K562 (cell line): Measurements from ENCODE around the gene EMC10. TPM values are rescaled to one million over a fixed set of nuclear protein-coding genes. Genes with fewer than 3 reads are reported as not detected.

Experiments used
- ATAC-seq: fragments of 200-7000 bp; cut with Tn5 transposase; 3 replicates; pipeline ENCODE4 v1.9.1; 2020; ENCODE audit warnings: moderate library complexity
- BruUV-seq: library from RNA; stranded (reverse); fragments of 400-500 nt; replicated peaks from 2 replicates; lab custom pipeline; 2021; lab: Mats Ljungman, UMichigan
- CTCF ChIA-PET: fragments of 300-600 bp; formaldehyde crosslinking; extraction: SDS; loops from one replicate; lab custom pipeline; 2021; ENCODE audit warnings: low intra/inter-chr PET ratio; lab: Yijun Ruan, JAX
- POLR2A ChIA-PET: fragments of 300-600, 350-650 bp; sonication (Branson Sonifier 250); formaldehyde crosslinking; extraction: SDS; loops from one replicate; lab custom pipeline; 2021; ENCODE audit warnings: antibody characterized with exemption, inconsistent platforms; lab: Yijun Ruan, JAX
- DNase-seq, 4 experiments: peaks; one replicate each; pipeline versions ENCODE4 v3.0.0 to v3.0.0-alpha.2; 2011 to 2018; ENCODE audit warnings: low spot score in 3 of 4, mixed read lengths in 3 of 4; ENCODE audit errors: extremely low read depth in 1 of 4
- FAIRE-seq: peaks from 2 replicates; lab custom pipeline; 2011; peaks lifted over from hg19 to GRCh38; lab: Jason Lieb, UNC
- H2AFZ ChIP-seq: 2 replicates; pipeline ENCODE4 v1.6.0; 2011; ENCODE audit warnings: low read depth, low read length, control low read depth, inconsistent platforms
- H3K27ac ChIP-seq: fragments of 200-600 bp; 3 replicates; pipeline ENCODE4 v1.8.0; 2011; ENCODE audit warnings: low read depth, mild to moderate bottlenecking, control low read depth, inconsistent platforms, low read length, moderate library complexity, mixed read lengths; ENCODE audit errors: extremely low read depth
- H3K27me3 ChIP-seq, 2 experiments: fragments of 300-600 bp in 1 of 2; 2 replicates in 1 of 2; 3 replicates in 1 of 2; pipeline versions ENCODE4 v1.6.0 to v1.8.0; 2011; ENCODE audit warnings: inconsistent platforms in 2 of 2, low read length in 2 of 2, mild to moderate bottlenecking in 1 of 2, mixed read lengths in 1 of 2, moderate library complexity in 1 of 2; ENCODE audit not compliant: control insufficient read depth in 2 of 2, insufficient read depth in 2 of 2
- H3K36me3 ChIP-seq: fragments of 300-600 bp; 3 replicates; pipeline ENCODE4 v1.8.0; 2011; ENCODE audit warnings: mild to moderate bottlenecking, low read length, inconsistent platforms; ENCODE audit not compliant: control insufficient read depth, insufficient read depth
- H3K4me1 ChIP-seq, 2 experiments: fragments of 200-600 bp in 1 of 2; replicated peaks in 1 of 2; 2 replicates in 1 of 2; 3 replicates in 1 of 2; pipeline versions ENCODE4 v1.5.1 to v1.8.0; 2011; ENCODE audit warnings: inconsistent platforms in 2 of 2, low read length in 2 of 2, mild to moderate bottlenecking in 1 of 2, mixed read lengths in 1 of 2, moderate library complexity in 1 of 2; ENCODE audit not compliant: control insufficient read depth in 2 of 2, insufficient read depth in 2 of 2
- H3K4me2 ChIP-seq: 2 replicates; pipeline ENCODE4 v1.6.1; 2011; ENCODE audit warnings: low read length, control low read depth, inconsistent platforms, mixed read lengths; ENCODE audit not compliant: insufficient read depth
- H3K4me3 ChIP-seq: fragments of 200-600 bp; sonication (generic), shearing (Covaris generic); 2 replicates; pipeline ENCODE4 v1.5.1; 2016; ENCODE audit warnings: control low read depth, inconsistent platforms
- H3K79me2 ChIP-seq: fragments of 200-600 bp; 3 replicates; pipeline ENCODE4 v1.8.0; 2011; ENCODE audit warnings: low read length, inconsistent platforms; ENCODE audit not compliant: control insufficient read depth, insufficient read depth
- H3K9ac ChIP-seq, 2 experiments: 2 replicates each; pipeline versions ENCODE4 v1.6.0 to v1.6.1; 2011; ENCODE audit warnings: low read depth in 2 of 2, low read length in 2 of 2, control low read depth in 1 of 2, inconsistent platforms in 1 of 2, mild to moderate bottlenecking in 1 of 2, mixed read lengths in 1 of 2; ENCODE audit not compliant: insufficient read depth in 1 of 2
- H3K9me1 ChIP-seq: one replicate; pipeline ENCODE4 v1.6.0; 2011; ENCODE audit warnings: inconsistent platforms, mild to moderate bottlenecking, low read length, moderate library complexity; ENCODE audit not compliant: control insufficient read depth, insufficient read depth
- H3K9me3 ChIP-seq: replicated peaks from 2 replicates; pipeline ENCODE4 v1.5.1; 2011; ENCODE audit warnings: low read depth, low read length, inconsistent platforms; ENCODE audit not compliant: control insufficient read depth, insufficient read depth
- H4K20me1 ChIP-seq: replicated peaks from 2 replicates; pipeline ENCODE4 v1.6.1; 2011; ENCODE audit warnings: low read length, inconsistent platforms, mixed read lengths; ENCODE audit not compliant: control insufficient read depth, insufficient read depth
- CREBBP ChIP-seq: IDR thresholded peaks from one replicate; pipeline ENCODE4 v1.6.1; 2012; ENCODE audit warnings: low read depth, mild to moderate bottlenecking, control low read depth, inconsistent platforms, low read length
- EP400 ChIP-seq: fragments of 450-650 bp; IDR thresholded peaks from 2 replicates; pipeline ENCODE4 v1.6.1; 2017; ENCODE audit warnings: antibody characterized with exemption, mild to moderate bottlenecking, moderate library complexity
- ILF3 ChIP-seq: fragments of 450-650 bp; IDR thresholded peaks from 2 replicates; pipeline ENCODE4 v1.6.1; 2018; ENCODE audit warnings: antibody characterized with exemption, mild to moderate bottlenecking, moderate library complexity, borderline replicate concordance
- MBD2 ChIP-seq: sonication (generic); IDR thresholded peaks from 2 replicates; pipeline ENCODE4 v1.6.1; 2016; ENCODE audit warnings: low read depth, borderline replicate concordance
- MEIS2 ChIP-seq: fragments of 450-650 bp; IDR thresholded peaks from 2 replicates; pipeline ENCODE4 v1.6.1; 2014; ENCODE audit warnings: mild to moderate bottlenecking; ENCODE audit not compliant: partially characterized antibody
- ZNF354B ChIP-seq: fragments of 250-450 bp; sonication (Bioruptor Pico); IDR thresholded peaks from 2 replicates; pipeline ENCODE4 v1.4.0; 2020
- ZNF507 ChIP-seq: conservative IDR thresholded peaks from 2 replicates; pipeline ENCODE4 v1.6.1; 2017; ENCODE audit warnings: missing genetic modification characterization, missing compliant biosample characterization
- WGBS: fragments of 100-300 bp; shearing (Covaris generic); methylation state at CpG from one replicate; pipeline ENCODE4 v1.1.6; 2016; ENCODE audit warnings: low coverage, mixed read lengths; ENCODE audit not compliant: insufficient coverage; ENCODE audit errors: missing lambda C conversion rate; 5-methylcytosine and 5-hydroxymethylcytosine counted together
- in situ Hi-C: fragments of 300-500 bp; cut with MboI; formaldehyde crosslinking; loops from 4 replicates; pipeline ENCODE4 v1.15.0; 2018; ENCODE audit warnings: inconsistent platforms, mixed read lengths
- intact Hi-C: fragments of 100-400 bp; cut with micrococcal nuclease; formaldehyde crosslinking; loops from 2 replicates; pipeline ENCODE4 v1.14.2; 2022
- polyA plus RNA-seq, 8 experiments: library from polyadenylated mRNA; depleted of rRNA in 4 of 8; stranded (reverse) in 5 of 8; unstranded in 3 of 8; fragments of >200 nt; fragmentation: Nextera tagmentation in 2 of 8; fragmentation: Illumina TruSeq in 1 of 8; extraction: Ambion mirVana in 2 of 8; extraction: Trizol in 1 of 8; gene quantifications; 2 replicates each; pipeline versions ENCODE4 v1.2.1 to v1.2.3, GENCODE V29; 2011 to 2014; ENCODE audit warnings: inconsistent platforms in 1 of 8, missing spikeins in 1 of 8
- total RNA-seq, 7 experiments: library from RNA; depleted of rRNA in 6 of 7; stranded (reverse); fragments of >200 nt in 6 of 7; fragmentation: Illumina TruSeq in 2 of 7; extraction: Trizol in 2 of 7; gene quantifications; 2 replicates each; pipeline versions ENCODE4 v1.2.1 to v1.2.3, GENCODE V29; 2011 to 2021; ENCODE audit warnings: low replicate concordance in 1 of 7
- TF ChIP-seq, protein P1 (sequence below): fragments of 450-650 bp; formaldehyde crosslinking; conservative IDR thresholded peaks from 2 replicates; pipeline ENCODE4 v1.4.0; 2022; ENCODE audit warnings: mild to moderate bottlenecking, missing genetic modification characterization
- TF ChIP-seq, protein P2 (sequence below), 2 experiments: fragments of 450-650 bp in 1 of 2; sonication (generic) in 1 of 2; formaldehyde crosslinking; conservative IDR thresholded peaks; 2 replicates each; pipeline versions ENCODE4 v1.4.0 to v1.8.1; 2020 to 2022; ENCODE audit warnings: mild to moderate bottlenecking in 1 of 2, missing genetic modification reagents in 1 of 2

The EMC10 gene
- total and polyA plus RNA-seq, 9 of the 15 experiments (the other 6 are each of a cell fraction or from before 2014, with no cell fraction given), result 1.4 to 46.0 (median 13.1) TPM

- no peak overlapping the region for H2AFZ ChIP-seq
- no peaks in the 10 kb centered on the region for H3K36me3 ChIP-seq
- no peaks in the 10 kb centered on the region for H4K20me1 ChIP-seq
- H3K4me3 ChIP-seq, result no peak overlapping the region
- H3K4me2 ChIP-seq, result no peak overlapping the region
- in situ Hi-C loops, result no loop called here
- intact Hi-C loops, result no loop called here
- POLR2A ChIA-PET, result interaction anchor here (0.6 to 1.1 kb wide), 2 partner anchors 152 to 180 kb away, joined by 3 read pairs; partner anchors contain the start of gene KCNC3
- no peaks in the 10 kb centered on the region; the same call in 2 of the 3 replicates for H3K79me2 ChIP-seq
- H3K9ac ChIP-seq, result no peak overlapping the region; a peak in 1 of 4 replicates
- CTCF ChIA-PET, result no interaction called here
- BruUV-seq, result no TSS peak
- H3K27ac ChIP-seq, result no peak overlapping the region
- peaks cover 5 to 55% of the 10 kb centered on the region in 2 experiments; a peak in 4 of 5 replicates for H3K4me1 ChIP-seq
- H3K9me1 ChIP-seq, result peaks cover 4% of the 10 kb centered on the region
- DNase-seq (no peak), ATAC-seq (no peak), FAIRE-seq (no peak)
- TF ChIP-seq ZNF507 (tag), result no peak
- no peak for TF ChIP-seq ILF3
- TF ChIP-seq, protein P1, sequence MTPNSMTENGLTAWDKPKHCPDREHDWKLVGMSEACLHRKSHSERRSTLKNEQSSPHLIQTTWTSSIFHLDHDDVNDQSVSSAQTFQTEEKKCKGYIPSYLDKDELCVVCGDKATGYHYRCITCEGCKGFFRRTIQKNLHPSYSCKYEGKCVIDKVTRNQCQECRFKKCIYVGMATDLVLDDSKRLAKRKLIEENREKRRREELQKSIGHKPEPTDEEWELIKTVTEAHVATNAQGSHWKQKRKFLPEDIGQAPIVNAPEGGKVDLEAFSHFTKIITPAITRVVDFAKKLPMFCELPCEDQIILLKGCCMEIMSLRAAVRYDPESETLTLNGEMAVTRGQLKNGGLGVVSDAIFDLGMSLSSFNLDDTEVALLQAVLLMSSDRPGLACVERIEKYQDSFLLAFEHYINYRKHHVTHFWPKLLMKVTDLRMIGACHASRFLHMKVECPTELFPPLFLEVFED, result no peak
- TF ChIP-seq MEIS2, result no peak
- TF ChIP-seq, protein P2, sequence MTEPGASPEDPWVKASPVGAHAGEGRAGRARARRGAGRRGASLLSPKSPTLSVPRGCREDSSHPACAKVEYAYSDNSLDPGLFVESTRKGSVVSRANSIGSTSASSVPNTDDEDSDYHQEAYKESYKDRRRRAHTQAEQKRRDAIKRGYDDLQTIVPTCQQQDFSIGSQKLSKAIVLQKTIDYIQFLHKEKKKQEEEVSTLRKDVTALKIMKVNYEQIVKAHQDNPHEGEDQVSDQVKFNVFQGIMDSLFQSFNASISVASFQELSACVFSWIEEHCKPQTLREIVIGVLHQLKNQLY (CRISPR knock-in tag; conservative IDR thresholded peaks at IDR 0.05), result no peak
- TF ChIP-seq CREBBP, result no peak
- TF ChIP-seq EP400, result no peak
- TF ChIP-seq MBD2, result no peak
- TF ChIP-seq ZNF354B (CRISPR knock-in tag), result no peak
- H3K9me3 ChIP-seq, result no peaks in the 10 kb centered on the region
- WGBS, result 81% methylated on average over 3 of the region's 3 CpGs
- H3K27me3 ChIP-seq, result no peaks in the 10 kb centered on the region
These were observed 32.5 kb downstream of the EMC10 start for GRCh38 chr19:50508843-50509190.
